Glutamatergic neuron (in vitro differentiated cells): ENCODE measurements around the gene TM4SF5. TPM values are rescaled to one million over a fixed set of nuclear protein-coding genes. Genes with fewer than 3 reads are reported as not detected.

Experiments used
- DNase-seq: peaks from one replicate; pipeline ENCODE4 v3.0.0; 2022
- H3K27ac Mint-ChIP-seq: one replicate; pipeline ENCODE4 v1.8.0; 2020; ENCODE audit warnings: mild to moderate bottlenecking, mixed read lengths, inconsistent platforms; ENCODE audit not compliant: unreplicated experiment
- H3K27me3 Mint-ChIP-seq: one replicate; pipeline ENCODE4 v1.8.0; 2020; ENCODE audit warnings: mild to moderate bottlenecking, moderate library complexity, mixed read lengths, inconsistent platforms; ENCODE audit not compliant: unreplicated experiment
- H3K36me3 Mint-ChIP-seq: one replicate; pipeline ENCODE4 v1.8.0; 2020; ENCODE audit warnings: mild to moderate bottlenecking, mixed read lengths, inconsistent platforms; ENCODE audit not compliant: unreplicated experiment
- H3K4me1 Mint-ChIP-seq: one replicate; pipeline ENCODE4 v1.8.0; 2020; ENCODE audit warnings: mild to moderate bottlenecking, low read depth, mixed read lengths, inconsistent platforms; ENCODE audit not compliant: unreplicated experiment
- H3K4me3 Mint-ChIP-seq: one replicate; pipeline ENCODE4 v1.8.0; 2020; ENCODE audit warnings: mild to moderate bottlenecking, mixed read lengths, inconsistent platforms; ENCODE audit not compliant: unreplicated experiment
- H3K9me3 Mint-ChIP-seq: one replicate; pipeline ENCODE4 v1.8.0; 2020; ENCODE audit warnings: mild to moderate bottlenecking, moderate library complexity, mixed read lengths, inconsistent platforms; ENCODE audit not compliant: unreplicated experiment
- CTCF ChIP-seq: fragments of 200-600 bp; sonication (generic); IDR thresholded peaks from one replicate; pipeline ENCODE4 v1.5.0; 2021; ENCODE audit not compliant: partially characterized antibody, unreplicated experiment
- total RNA-seq: library from RNA; stranded (reverse); fragmentation: NEBNext Ultra II Directional; extraction: Animal tissue kit (Norgen Biotek cat#: 25700); gene quantifications from one replicate; pipeline ENCODE4 v1.2.1, GENCODE V29; 2021; ENCODE audit not compliant: unreplicated experiment

The TM4SF5 gene
- total RNA-seq, 1 donor from 2014 or later, result not detected

GRCh38 chr17:4777969-4778760, 6.5 kb downstream of the TM4SF5 start:
- no peak for DNase-seq
- no peaks in the 10 kb centered on the region for H3K36me3 Mint-ChIP-seq
- no peak overlapping the region for H3K4me3 Mint-ChIP-seq
- no peak for TF ChIP-seq CTCF
- peaks cover 2% of the 10 kb centered on the region for H3K27me3 Mint-ChIP-seq
- H3K27ac Mint-ChIP-seq, result no peak overlapping the region
- H3K9me3 Mint-ChIP-seq, result peaks cover 2% of the 10 kb centered on the region
- no peaks in the 10 kb centered on the region for H3K4me1 Mint-ChIP-seq

- no peak for DNase-seq
- Mint-ChIP-seq H3K36me3 (no peaks in the 10 kb centered on the region), H3K27ac (no peak overlapping the region), H3K4me1 (no peaks in the 10 kb centered on the region), H3K27me3 (peaks cover 2% of the 10 kb centered on the region), H3K4me3 (no peak overlapping the region), H3K9me3 (peaks cover 2% of the 10 kb centered on the region)
- no peak for TF ChIP-seq CTCF
Observed at GRCh38 chr17:4780325-4780955, 8.8 kb downstream of the TM4SF5 start.

- H3K4me3 Mint-ChIP-seq, result no peak overlapping the region
- no peak for DNase-seq
- no peak for TF ChIP-seq CTCF
- H3K9me3 Mint-ChIP-seq, result peaks cover 1% of the 10 kb centered on the region
- H3K4me1 Mint-ChIP-seq, result peaks cover 2% of the 10 kb centered on the region
- peaks cover 2% of the 10 kb centered on the region for H3K27me3 Mint-ChIP-seq
- no peak overlapping the region for H3K27ac Mint-ChIP-seq
- no peaks in the 10 kb centered on the region for H3K36me3 Mint-ChIP-seq
Observed at GRCh38 chr17:4782652-4783051, 11.0 kb downstream of the TM4SF5 start.

- no peak overlapping the region for H3K27ac Mint-ChIP-seq
- no peaks in the 10 kb centered on the region for H3K36me3 Mint-ChIP-seq
- peaks cover 9% of the 10 kb centered on the region for H3K4me1 Mint-ChIP-seq
- H3K27me3 Mint-ChIP-seq, result peaks cover 4% of the 10 kb centered on the region
- no peak for DNase-seq
- H3K4me3 Mint-ChIP-seq, result no peak overlapping the region
- H3K9me3 Mint-ChIP-seq, result peaks cover 4% of the 10 kb centered on the region
- no peak for TF ChIP-seq CTCF
Observed at GRCh38 chr17:4785311-4786105, 13.8 kb downstream of the TM4SF5 start.
